SK-N-SH treated with all-trans-retinoic acid at 6 μM for 48 hours (cell line): ENCODE results near the gene SPTB.

Experiments used
- ATAC-seq: fragments of 200-7000 bp; cut with Tn5 transposase; 3 replicates; pipeline ENCODE4 v1.9.1; 2020; ENCODE audit warnings: mild to moderate bottlenecking, moderate library complexity
- ARNTL ChIP-seq: fragments of 450-650 bp; formaldehyde crosslinking; IDR thresholded peaks from 2 replicates; pipeline ENCODE4 v1.5.0; 2020; ENCODE audit warnings: low read depth, mild to moderate bottlenecking, moderate library complexity, borderline replicate concordance
- BACH2 ChIP-seq: fragments of 250-450 bp; sonication (Bioruptor Pico); IDR thresholded peaks from 2 replicates; pipeline ENCODE4 v1.9.0; 2021; ENCODE audit warnings: mild to moderate bottlenecking, borderline replicate concordance
- CREB5 ChIP-seq: fragments of 250-450 bp; sonication (Bioruptor Pico); IDR thresholded peaks from 2 replicates; pipeline ENCODE4 v1.5.1; 2020; ENCODE audit warnings: low read depth, mild to moderate bottlenecking, moderate library complexity
- CSDC2 ChIP-seq: fragments of 250-450 bp; sonication (Bioruptor Pico); IDR thresholded peaks from 2 replicates; pipeline ENCODE4 v1.5.0; 2020; ENCODE audit warnings: mild to moderate bottlenecking, moderate library complexity
- CSRNP3 ChIP-seq: fragments of 250-450 bp; sonication (Bioruptor Pico); IDR thresholded peaks from 2 replicates; pipeline ENCODE4 v1.5.1; 2021; ENCODE audit warnings: mild to moderate bottlenecking, moderate library complexity
- ESRRG ChIP-seq: fragments of 250-450 bp; sonication (Bioruptor Pico); IDR thresholded peaks from 2 replicates; pipeline ENCODE4 v1.6.1; 2021; ENCODE audit warnings: mild to moderate bottlenecking
- GLIS3 ChIP-seq: fragments of 250-450 bp; sonication (Bioruptor Pico); IDR thresholded peaks from 2 replicates; pipeline ENCODE4 v1.5.0; 2020; ENCODE audit warnings: mild to moderate bottlenecking, moderate library complexity
- ISL1 ChIP-seq: fragments of 250-450 bp; sonication (Bioruptor Pico); IDR thresholded peaks from 2 replicates; pipeline ENCODE4 v2.1.2; 2022; ENCODE audit warnings: mild to moderate bottlenecking, moderate library complexity
- OSR1 ChIP-seq: fragments of 250-450 bp; sonication (Bioruptor Pico); IDR thresholded peaks from 2 replicates; pipeline ENCODE4 v1.8.0; 2022; ENCODE audit warnings: moderate library complexity, mild to moderate bottlenecking, inconsistent platforms
- PATZ1 ChIP-seq: fragments of 250-450 bp; sonication (Bioruptor Pico); IDR thresholded peaks from 2 replicates; pipeline ENCODE4 v1.8.0; 2020; ENCODE audit warnings: mild to moderate bottlenecking, moderate library complexity, borderline replicate concordance
- POU6F1 ChIP-seq: fragments of 250-450 bp; sonication (Bioruptor Pico); IDR thresholded peaks from 2 replicates; pipeline ENCODE4 v1.8.0; 2021; ENCODE audit warnings: low read depth, mild to moderate bottlenecking, moderate library complexity, borderline replicate concordance
- PPARA ChIP-seq: fragments of 250-450 bp; sonication (Bioruptor Pico); IDR thresholded peaks from 2 replicates; pipeline ENCODE4 v1.5.0; 2020; ENCODE audit warnings: mild to moderate bottlenecking, borderline replicate concordance
- RARB ChIP-seq: fragments of 250-450 bp; sonication (Bioruptor Pico); IDR thresholded peaks from 2 replicates; pipeline ENCODE4 v1.8.0; 2021; ENCODE audit warnings: mild to moderate bottlenecking, moderate library complexity
- SNAI2 ChIP-seq: fragments of 250-450 bp; sonication (Bioruptor Pico); IDR thresholded peaks from 2 replicates; pipeline ENCODE4 v1.5.0; 2020; ENCODE audit warnings: mild to moderate bottlenecking, moderate library complexity
- TCF4 ChIP-seq: fragments of 250-450 bp; sonication (Bioruptor Pico); IDR thresholded peaks from 2 replicates; pipeline ENCODE4 v1.8.0; 2021; ENCODE audit warnings: mild to moderate bottlenecking, moderate library complexity, borderline replicate concordance
- TSHZ2 ChIP-seq: fragments of 250-450 bp; sonication (Bioruptor Pico); IDR thresholded peaks from 2 replicates; pipeline ENCODE4 v1.5.0; 2020; ENCODE audit warnings: mild to moderate bottlenecking, moderate library complexity
- ZC3H10 ChIP-seq: fragments of 250-450 bp; sonication (Bioruptor Pico); IDR thresholded peaks from 2 replicates; pipeline ENCODE4 v1.5.1; 2021; ENCODE audit warnings: mild to moderate bottlenecking, moderate library complexity
- ZNF565 ChIP-seq: fragments of 450-650 bp; formaldehyde crosslinking; conservative IDR thresholded peaks from 2 replicates; pipeline ENCODE4 v1.5.0; 2020; ENCODE audit warnings: low read depth, mild to moderate bottlenecking, moderate library complexity
- ZNF70 ChIP-seq: fragments of 450-650 bp; formaldehyde crosslinking; IDR thresholded peaks from 2 replicates; pipeline ENCODE4 v1.5.0; 2020; ENCODE audit warnings: mild to moderate bottlenecking, moderate library complexity
- ZNF8 ChIP-seq: fragments of 450-650 bp; formaldehyde crosslinking; IDR thresholded peaks from 2 replicates; pipeline ENCODE4 v1.5.0; 2020; ENCODE audit warnings: mild to moderate bottlenecking, moderate library complexity

SPTB gene

GRCh38 chr14:64918216-64918615 is 38.5 kb upstream of the SPTB start:
- no peak for ATAC-seq
- TF ChIP-seq PPARA (no peak), GLIS3 (CRISPR knock-in tag) (no peak), ZC3H10 (CRISPR knock-in tag) (no peak), ESRRG (CRISPR knock-in tag) (no peak), ARNTL (CRISPR knock-in tag) (no peak), SNAI2 (CRISPR knock-in tag) (no peak), TCF4 (CRISPR knock-in tag) (no peak)

- no peak for TF ChIP-seq CREB5 (CRISPR knock-in tag)
- TF ChIP-seq SNAI2 (CRISPR knock-in tag), result no peak
- TF ChIP-seq ZNF70 (CRISPR knock-in tag), result no peak
- ATAC-seq, result no peak
These were observed 36.1 kb upstream of the SPTB start for GRCh38 chr14:64915797-64916196.

- no peak for TF ChIP-seq OSR1 (CRISPR knock-in tag)
- TF ChIP-seq ZNF565 (CRISPR knock-in tag), result no peak
- TF ChIP-seq PATZ1 (CRISPR knock-in tag), result no peak
- no peak for TF ChIP-seq ESRRG (CRISPR knock-in tag)
- TF ChIP-seq ISL1 (CRISPR knock-in tag), result no peak
- no peak for TF ChIP-seq ZC3H10 (CRISPR knock-in tag)
- TF ChIP-seq TCF4 (CRISPR knock-in tag), result no peak
- TF ChIP-seq ZNF8 (CRISPR knock-in tag), result no peak
- TF ChIP-seq TSHZ2 (CRISPR knock-in tag), result no peak
- TF ChIP-seq CREB5 (CRISPR knock-in tag), result no peak
- TF ChIP-seq RARB (CRISPR knock-in tag), result no peak
- no peak for TF ChIP-seq CSRNP3 (CRISPR knock-in tag)
- TF ChIP-seq GLIS3 (CRISPR knock-in tag), result no peak
- no peak for TF ChIP-seq BACH2 (CRISPR knock-in tag)
- no peak for TF ChIP-seq POU6F1
- TF ChIP-seq SNAI2 (CRISPR knock-in tag), result no peak
- no peak for TF ChIP-seq ARNTL (CRISPR knock-in tag)
- TF ChIP-seq CSDC2 (CRISPR knock-in tag), result no peak
- ATAC-seq, result no peak
These were observed 35.3 kb upstream of the SPTB start for GRCh38 chr14:64915029-64915424.
